MM.1S (cell line): ENCODE data around the gene SF3A2.
"Not testable (repeated sequence)": the region's sequence is repeated elsewhere in the genome, so short reads cannot be mapped to it uniquely, and the experiment has no call there.

Experiments used
- DNase-seq: peaks from one replicate; pipeline ENCODE4 v3.0.0-alpha.2; 2015
- H2AFZ ChIP-seq: fragments of 300-600 bp; sonication (generic); 2 replicates; pipeline ENCODE4 v1.6.0; 2016; ENCODE audit warnings: antibody characterized with exemption, low read length
- H3F3A ChIP-seq: fragments of 300-600 bp; sonication (generic); 2 replicates; pipeline ENCODE4 v1.6.1; 2016; ENCODE audit warnings: mild to moderate bottlenecking, antibody characterized with exemption, low read length, moderate library complexity, mixed read lengths; ENCODE audit not compliant: insufficient read depth
- H3K27ac ChIP-seq: fragments of 300-600 bp; sonication (generic); 2 replicates; pipeline ENCODE4 v1.5.1; 2016; ENCODE audit warnings: mild to moderate bottlenecking, low read length
- H3K27me3 ChIP-seq: fragments of 300-600 bp; sonication (generic); replicated peaks from 2 replicates; pipeline ENCODE4 v1.6.0; 2016; ENCODE audit warnings: low read length; ENCODE audit not compliant: insufficient read depth
- H3K36me3 ChIP-seq: fragments of 300-600 bp; sonication (generic); replicated peaks from 2 replicates; pipeline ENCODE4 v1.6.1; 2016; ENCODE audit warnings: mild to moderate bottlenecking, low read length, mixed read lengths; ENCODE audit not compliant: insufficient read depth
- H3K4me1 ChIP-seq: fragments of 300-600 bp; sonication (generic); 2 replicates; pipeline ENCODE4 v1.6.1; 2016; ENCODE audit warnings: low read length, mixed read lengths
- H3K4me2 ChIP-seq: fragments of 300-600 bp; sonication (generic); 2 replicates; pipeline ENCODE4 v1.6.0; 2016; ENCODE audit warnings: low read depth, low read length
- H3K4me3 ChIP-seq: fragments of 300-600 bp; sonication (generic); 2 replicates; pipeline ENCODE4 v1.5.1; 2016; ENCODE audit warnings: low read length, mixed read lengths
- H3K79me2 ChIP-seq: fragments of 300-600 bp; sonication (generic); 2 replicates; pipeline ENCODE4 v1.6.1; 2016; ENCODE audit warnings: mixed run types, low read length, mixed read lengths
- H3K9ac ChIP-seq: fragments of 300-600 bp; sonication (generic); 2 replicates; pipeline ENCODE4 v1.6.1; 2016; ENCODE audit warnings: low read length, mixed read lengths
- H3K9me2 ChIP-seq: fragments of 300-600 bp; sonication (generic); replicated peaks from 2 replicates; pipeline ENCODE4 v1.6.1; 2016; ENCODE audit warnings: mild to moderate bottlenecking, low read length, mixed read lengths; ENCODE audit not compliant: insufficient read depth
- H3K9me3 ChIP-seq: fragments of 300-600 bp; sonication (generic); replicated peaks from 2 replicates; pipeline ENCODE4 v1.6.1; 2016; ENCODE audit warnings: mild to moderate bottlenecking, low read length, mixed read lengths; ENCODE audit not compliant: insufficient read depth
- H4K20me1 ChIP-seq: fragments of 300-600 bp; sonication (generic); 2 replicates; pipeline ENCODE4 v1.6.1; 2016; ENCODE audit warnings: mild to moderate bottlenecking, low read length, moderate library complexity, mixed read lengths; ENCODE audit not compliant: insufficient read depth
- CTCF ChIP-seq: fragments of 300-600 bp; sonication (generic); IDR thresholded peaks from 2 replicates; pipeline ENCODE4 v1.5.1; 2016; ENCODE audit warnings: antibody characterized with exemption, low read length, mixed read lengths
- EZH2 ChIP-seq: fragments of 300-600 bp; sonication (generic); optimal IDR thresholded peaks from 2 replicates; pipeline ENCODE3; 2017; ENCODE audit warnings: low read depth, mild to moderate bottlenecking, antibody characterized with exemption, low read length, mixed read lengths
- EZH2phosphoT487 ChIP-seq: fragments of 300-600 bp; sonication (generic); IDR thresholded peaks from 2 replicates; pipeline ENCODE4 v1.6.1; 2018; ENCODE audit warnings: antibody characterized with exemption, low read length

Gene SF3A2

DNA sequence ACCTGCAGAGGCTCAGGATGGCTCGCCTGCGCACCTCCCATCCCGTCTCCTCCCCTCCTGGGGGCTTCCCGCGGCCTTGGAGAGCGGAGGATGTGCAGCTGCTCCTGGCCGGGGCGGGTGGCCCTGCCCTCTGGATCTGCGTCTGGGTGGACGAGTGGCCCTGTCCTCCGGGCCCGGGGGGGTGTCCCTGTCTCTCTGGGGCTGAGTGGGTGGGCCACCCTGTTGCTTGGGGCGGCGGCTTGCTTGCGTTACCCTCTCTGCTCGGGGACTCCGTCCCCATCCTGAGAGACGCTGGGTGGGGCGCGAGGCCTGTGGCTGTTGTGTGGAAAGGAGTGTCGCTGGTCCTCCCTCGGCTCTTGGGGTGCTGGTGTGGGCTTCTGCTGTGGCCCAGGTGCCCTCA, 38.3 kb upstream of the SF3A2 start:
- no peaks in the 10 kb centered on the region for H3K27me3 ChIP-seq
- H3K9ac ChIP-seq, result no peak overlapping the region
- H3K79me2 ChIP-seq, result peaks cover 93% of the 10 kb centered on the region
- H3F3A ChIP-seq, result no peaks in the 10 kb centered on the region
- no peaks in the 10 kb centered on the region for H3K4me1 ChIP-seq
- no peak overlapping the region for H3K27ac ChIP-seq
- H3K9me3 ChIP-seq, result no peaks in the 10 kb centered on the region
- no peak overlapping the region for H3K4me2 ChIP-seq
- H3K9me2 ChIP-seq, result no peaks in the 10 kb centered on the region
- H4K20me1 ChIP-seq, result peaks cover 26% of the 10 kb centered on the region
- H3K4me3 ChIP-seq, result no peak overlapping the region
- H2AFZ ChIP-seq, result no peak overlapping the region
- no peak for DNase-seq
- TF ChIP-seq EZH2 (no peak), EZH2phosphoT487 (no peak), CTCF (no peak)
- peaks cover 4% of the 10 kb centered on the region; the same call in 1 of the 2 replicates for H3K36me3 ChIP-seq

GRCh38 chr19:2199215-2199614, 37.4 kb upstream of the SF3A2 start:
- peaks cover 4% of the 10 kb centered on the region; the same call in 1 of the 2 replicates for H3K36me3 ChIP-seq
- H3K27ac ChIP-seq, result no peak overlapping the region

GRCh38 chr19:2199861-2200623, 36.6 kb upstream of the SF3A2 start:
- no peaks in the 10 kb centered on the region for H3K27me3 ChIP-seq
- no peak for TF ChIP-seq EZH2phosphoT487
- no peak for TF ChIP-seq CTCF
- no peak for TF ChIP-seq EZH2
- no peaks in the 10 kb centered on the region for H3F3A ChIP-seq
- H3K9me2 ChIP-seq, result no peaks in the 10 kb centered on the region
- peaks cover 91% of the 10 kb centered on the region for H3K79me2 ChIP-seq
- H3K9ac ChIP-seq, result no peak overlapping the region
- H3K9me3 ChIP-seq, result no peaks in the 10 kb centered on the region
- H2AFZ ChIP-seq, result no peak overlapping the region
- H3K4me3 ChIP-seq, result no peak overlapping the region
- H4K20me1 ChIP-seq, result peaks cover 26% of the 10 kb centered on the region
- H3K4me1 ChIP-seq, result no peaks in the 10 kb centered on the region
- H3K27ac ChIP-seq, result no peak overlapping the region
- H3K4me2 ChIP-seq, result no peak overlapping the region
- peaks cover 4% of the 10 kb centered on the region; the same call in 1 of the 2 replicates for H3K36me3 ChIP-seq
- DNase-seq, result no peak

More at GRCh38 chr19:2199215-2199614, 37.4 kb upstream of the SF3A2 start:
- TF ChIP-seq EZH2phosphoT487, result no peak
- 0 out of 2 replicates have a peak, but pooled peaks have one; percentile 12 for TF ChIP-seq CTCF
- TF ChIP-seq EZH2, result no peak
- no peak overlapping the region for H2AFZ ChIP-seq
- H3K9me2 ChIP-seq, result no peaks in the 10 kb centered on the region
- no peak overlapping the region for H3K4me3 ChIP-seq
- no peaks in the 10 kb centered on the region for H3K27me3 ChIP-seq
- H3F3A ChIP-seq, result no peaks in the 10 kb centered on the region
- H3K9ac ChIP-seq, result no peak overlapping the region
- H3K79me2 ChIP-seq, result peaks cover 94% of the 10 kb centered on the region
- H3K9me3 ChIP-seq, result no peaks in the 10 kb centered on the region
- no peak overlapping the region for H3K4me2 ChIP-seq
- no peaks in the 10 kb centered on the region for H3K4me1 ChIP-seq
- DNase-seq, result no peak
- peaks cover 26% of the 10 kb centered on the region for H4K20me1 ChIP-seq

GRCh38 chr19:2200624-2201294, 35.9 kb upstream of the SF3A2 start:
- DNase-seq, H3K27ac ChIP-seq, H2AFZ ChIP-seq, H3K4me1 ChIP-seq, H3F3A ChIP-seq, H3K9me2 ChIP-seq, H3K9me3 ChIP-seq, H3K9ac ChIP-seq, H3K4me3 ChIP-seq, H3K4me2 ChIP-seq, H3K27me3 ChIP-seq, H3K36me3 ChIP-seq: not testable (repeated sequence)
- Histone ChIP-seq H4K20me1 (peaks cover 26% of the 10 kb centered on the region), H3K79me2 (peaks cover 87% of the 10 kb centered on the region)
